K562 (cell line): ENCODE measurements around the gene HTR2C. TPM values are rescaled to one million over a fixed set of nuclear protein-coding genes. Genes with fewer than 3 reads are reported as not detected.

ENCODE experiments used
- ATAC-seq: fragments of 200-7000 bp; cut with Tn5 transposase; 3 replicates; pipeline ENCODE4 v1.9.1; 2020; ENCODE audit warnings: moderate library complexity
- BruUV-seq: library from RNA; stranded (reverse); fragments of 400-500 nt; replicated peaks from 2 replicates; lab custom pipeline; 2021; lab: Mats Ljungman, UMichigan
- CTCF ChIA-PET: fragments of 300-600 bp; formaldehyde crosslinking; extraction: SDS; loops from one replicate; lab custom pipeline; 2021; ENCODE audit warnings: low intra/inter-chr PET ratio; lab: Yijun Ruan, JAX
- POLR2A ChIA-PET: fragments of 300-600, 350-650 bp; sonication (Branson Sonifier 250); formaldehyde crosslinking; extraction: SDS; loops from one replicate; lab custom pipeline; 2021; ENCODE audit warnings: antibody characterized with exemption, inconsistent platforms; lab: Yijun Ruan, JAX
- DNase-seq, 4 experiments: peaks; one replicate each; pipeline versions ENCODE4 v3.0.0 to v3.0.0-alpha.2; 2011 to 2018; ENCODE audit warnings: low spot score in 3 of 4, mixed read lengths in 3 of 4; ENCODE audit errors: extremely low read depth in 1 of 4
- FAIRE-seq: peaks from 2 replicates; lab custom pipeline; 2011; peaks lifted over from hg19 to GRCh38; lab: Jason Lieb, UNC
- H2AFZ ChIP-seq: 2 replicates; pipeline ENCODE4 v1.6.0; 2011; ENCODE audit warnings: low read depth, low read length, control low read depth, inconsistent platforms
- H3K27ac ChIP-seq: fragments of 200-600 bp; 3 replicates; pipeline ENCODE4 v1.8.0; 2011; ENCODE audit warnings: low read depth, mild to moderate bottlenecking, control low read depth, inconsistent platforms, low read length, moderate library complexity, mixed read lengths; ENCODE audit errors: extremely low read depth
- H3K27me3 ChIP-seq, 2 experiments: fragments of 300-600 bp in 1 of 2; 2 replicates in 1 of 2; 3 replicates in 1 of 2; pipeline versions ENCODE4 v1.6.0 to v1.8.0; 2011; ENCODE audit warnings: inconsistent platforms in 2 of 2, low read length in 2 of 2, mild to moderate bottlenecking in 1 of 2, mixed read lengths in 1 of 2, moderate library complexity in 1 of 2; ENCODE audit not compliant: control insufficient read depth in 2 of 2, insufficient read depth in 2 of 2
- H3K36me3 ChIP-seq: fragments of 300-600 bp; 3 replicates; pipeline ENCODE4 v1.8.0; 2011; ENCODE audit warnings: mild to moderate bottlenecking, low read length, inconsistent platforms; ENCODE audit not compliant: control insufficient read depth, insufficient read depth
- H3K4me1 ChIP-seq, 2 experiments: fragments of 200-600 bp in 1 of 2; replicated peaks in 1 of 2; 2 replicates in 1 of 2; 3 replicates in 1 of 2; pipeline versions ENCODE4 v1.5.1 to v1.8.0; 2011; ENCODE audit warnings: inconsistent platforms in 2 of 2, low read length in 2 of 2, mild to moderate bottlenecking in 1 of 2, mixed read lengths in 1 of 2, moderate library complexity in 1 of 2; ENCODE audit not compliant: control insufficient read depth in 2 of 2, insufficient read depth in 2 of 2
- H3K4me2 ChIP-seq: 2 replicates; pipeline ENCODE4 v1.6.1; 2011; ENCODE audit warnings: low read length, control low read depth, inconsistent platforms, mixed read lengths; ENCODE audit not compliant: insufficient read depth
- H3K4me3 ChIP-seq: fragments of 200-600 bp; sonication (generic), shearing (Covaris generic); 2 replicates; pipeline ENCODE4 v1.5.1; 2016; ENCODE audit warnings: control low read depth, inconsistent platforms
- H3K79me2 ChIP-seq: fragments of 200-600 bp; 3 replicates; pipeline ENCODE4 v1.8.0; 2011; ENCODE audit warnings: low read length, inconsistent platforms; ENCODE audit not compliant: control insufficient read depth, insufficient read depth
- H3K9ac ChIP-seq, 2 experiments: 2 replicates each; pipeline versions ENCODE4 v1.6.0 to v1.6.1; 2011; ENCODE audit warnings: low read depth in 2 of 2, low read length in 2 of 2, control low read depth in 1 of 2, inconsistent platforms in 1 of 2, mild to moderate bottlenecking in 1 of 2, mixed read lengths in 1 of 2; ENCODE audit not compliant: insufficient read depth in 1 of 2
- H3K9me1 ChIP-seq: one replicate; pipeline ENCODE4 v1.6.0; 2011; ENCODE audit warnings: inconsistent platforms, mild to moderate bottlenecking, low read length, moderate library complexity; ENCODE audit not compliant: control insufficient read depth, insufficient read depth
- H3K9me3 ChIP-seq: replicated peaks from 2 replicates; pipeline ENCODE4 v1.5.1; 2011; ENCODE audit warnings: low read depth, low read length, inconsistent platforms; ENCODE audit not compliant: control insufficient read depth, insufficient read depth
- H4K20me1 ChIP-seq: replicated peaks from 2 replicates; pipeline ENCODE4 v1.6.1; 2011; ENCODE audit warnings: low read length, inconsistent platforms, mixed read lengths; ENCODE audit not compliant: control insufficient read depth, insufficient read depth
- CXXC5 ChIP-seq: fragments of 250-450 bp; sonication (Bioruptor Pico); IDR thresholded peaks from 2 replicates; pipeline ENCODE4 v1.8.0; 2022; ENCODE audit warnings: inconsistent platforms, mild to moderate bottlenecking, moderate library complexity
- DMBX1 ChIP-seq: fragments of 250-450 bp; sonication (Bioruptor Pico); IDR thresholded peaks from 2 replicates; pipeline ENCODE4 v1.8.0; 2022; ENCODE audit warnings: inconsistent platforms, mild to moderate bottlenecking, moderate library complexity, borderline replicate concordance
- EP400 ChIP-seq: fragments of 450-650 bp; IDR thresholded peaks from 2 replicates; pipeline ENCODE4 v1.6.1; 2017; ENCODE audit warnings: antibody characterized with exemption, mild to moderate bottlenecking, moderate library complexity
- MCM7 ChIP-seq, 2 experiments: fragments of 450-650 bp; IDR thresholded peaks; 2 replicates each; pipeline ENCODE4 v1.6.1; 2016 to 2018
- ZBTB17 ChIP-seq: fragments of 450-650 bp; formaldehyde crosslinking; IDR thresholded peaks from 2 replicates; pipeline ENCODE4 v1.4.0; 2020; ENCODE audit warnings: mild to moderate bottlenecking
- ZNF124 ChIP-seq: sonication (generic); formaldehyde crosslinking; IDR thresholded peaks from 2 replicates; pipeline ENCODE4 v1.8.1; 2022; ENCODE audit warnings: missing genetic modification reagents
- ZNF184 ChIP-seq: sonication (generic); formaldehyde crosslinking; IDR thresholded peaks from 2 replicates; pipeline ENCODE4 v1.5.0; 2020; ENCODE audit warnings: missing genetic modification reagents
- ZNF311 ChIP-seq: fragments of 250-450 bp; sonication (Bioruptor Pico); IDR thresholded peaks from 2 replicates; pipeline ENCODE4 v1.4.0; 2020; ENCODE audit warnings: mild to moderate bottlenecking, moderate library complexity
- ZSCAN29 ChIP-seq: fragments of 450-650 bp; IDR thresholded peaks from 2 replicates; pipeline ENCODE4 v1.6.1; 2017
- WGBS: fragments of 100-300 bp; shearing (Covaris generic); methylation state at CpG from one replicate; pipeline ENCODE4 v1.1.6; 2016; ENCODE audit warnings: low coverage, mixed read lengths; ENCODE audit not compliant: insufficient coverage; ENCODE audit errors: missing lambda C conversion rate; 5-methylcytosine and 5-hydroxymethylcytosine counted together
- in situ Hi-C: fragments of 300-500 bp; cut with MboI; formaldehyde crosslinking; loops from 4 replicates; pipeline ENCODE4 v1.15.0; 2018; ENCODE audit warnings: inconsistent platforms, mixed read lengths
- intact Hi-C: fragments of 100-400 bp; cut with micrococcal nuclease; formaldehyde crosslinking; loops from 2 replicates; pipeline ENCODE4 v1.14.2; 2022
- polyA plus RNA-seq, 8 experiments: library from polyadenylated mRNA; depleted of rRNA in 4 of 8; stranded (reverse) in 5 of 8; unstranded in 3 of 8; fragments of >200 nt; fragmentation: Nextera tagmentation in 2 of 8; fragmentation: Illumina TruSeq in 1 of 8; extraction: Ambion mirVana in 2 of 8; extraction: Trizol in 1 of 8; gene quantifications; 2 replicates each; pipeline versions ENCODE4 v1.2.1 to v1.2.3, GENCODE V29; 2011 to 2014; ENCODE audit warnings: inconsistent platforms in 1 of 8, missing spikeins in 1 of 8
- total RNA-seq, 7 experiments: library from RNA; depleted of rRNA in 6 of 7; stranded (reverse); fragments of >200 nt in 6 of 7; fragmentation: Illumina TruSeq in 2 of 7; extraction: Trizol in 2 of 7; gene quantifications; 2 replicates each; pipeline versions ENCODE4 v1.2.1 to v1.2.3, GENCODE V29; 2011 to 2021; ENCODE audit warnings: low replicate concordance in 1 of 7
- TF ChIP-seq, protein P1 (sequence below): sonication (generic); formaldehyde crosslinking; IDR thresholded peaks from 2 replicates; pipeline ENCODE4 v1.5.0; 2020; ENCODE audit warnings: missing genetic modification reagents
- TF ChIP-seq, protein P2 (sequence below): fragments of 250-450 bp; sonication (Bioruptor Pico); IDR thresholded peaks from 2 replicates; pipeline ENCODE4 v1.8.0; 2021; ENCODE audit warnings: moderate library complexity, mild to moderate bottlenecking, inconsistent platforms
- TF ChIP-seq, protein P3 (sequence below): sonication (generic); formaldehyde crosslinking; IDR thresholded peaks from 2 replicates; pipeline ENCODE4 v1.4.0; 2020; ENCODE audit warnings: mild to moderate bottlenecking, missing genetic modification reagents

HTR2C gene
- total and polyA plus RNA-seq, 9 of the 15 experiments (the other 6 are each of a cell fraction or from before 2014, with no cell fraction given), result 0.04 to 0.22 (median 0.10) TPM

- 3% methylated on average over 12 of the region's 12 CpGs for WGBS
- intact Hi-C loops, result no loop called here
- in situ Hi-C loops, result no loop called here
Observed at GRCh38 chrX:114582264-114582632, 1.6 kb upstream of the HTR2C start.

More at GRCh38 chrX:114582264-114582632, 1.6 kb upstream of the HTR2C start:
- Histone ChIP-seq H3K27ac (no peak overlapping the region), H3K36me3 (no peaks in the 10 kb centered on the region), H3K9ac (no peak overlapping the region), H3K4me3 (no peak overlapping the region), H3K4me2 (no peak overlapping the region), H3K79me2 (no peaks in the 10 kb centered on the region), H3K9me1 (no peaks in the 10 kb centered on the region), H3K4me1 (no peaks in the 10 kb centered on the region; a peak in 1 of 5 replicates), H3K27me3 (peaks cover 9 to 32% of the 10 kb centered on the region in 2 experiments; a peak in 4 of 5 replicates), H4K20me1 (no peaks in the 10 kb centered on the region), H2AFZ (no peak overlapping the region), H3K9me3 (no peaks in the 10 kb centered on the region)
- BruUV-seq, result no TSS peak
- DNase-seq (no peak), ATAC-seq (no peak), FAIRE-seq (no peak)
- ChIA-PET CTCF (no interaction called here), POLR2A (no interaction called here)
- TF ChIP-seq ZSCAN29 (no peak), CXXC5 (CRISPR knock-in tag) (no peak), DMBX1 (no peak), MCM7 (IDR thresholded peaks at IDR 0.05) (no peak), ZNF124 (CRISPR knock-in tag) (no peak), EP400 (no peak), ZNF184 (CRISPR knock-in tag) (no peak), ZBTB17 (CRISPR knock-in tag) (no peak), ZNF311 (CRISPR knock-in tag) (no peak)
- TF ChIP-seq, protein P1, sequence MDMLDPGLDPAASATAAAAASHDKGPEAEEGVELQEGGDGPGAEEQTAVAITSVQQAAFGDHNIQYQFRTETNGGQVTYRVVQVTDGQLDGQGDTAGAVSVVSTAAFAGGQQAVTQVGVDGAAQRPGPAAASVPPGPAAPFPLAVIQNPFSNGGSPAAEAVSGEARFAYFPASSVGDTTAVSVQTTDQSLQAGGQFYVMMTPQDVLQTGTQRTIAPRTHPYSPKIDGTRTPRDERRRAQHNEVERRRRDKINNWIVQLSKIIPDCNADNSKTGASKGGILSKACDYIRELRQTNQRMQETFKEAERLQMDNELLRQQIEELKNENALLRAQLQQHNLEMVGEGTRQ (CRISPR knock-in tag), result no peak
- TF ChIP-seq, protein P2, sequence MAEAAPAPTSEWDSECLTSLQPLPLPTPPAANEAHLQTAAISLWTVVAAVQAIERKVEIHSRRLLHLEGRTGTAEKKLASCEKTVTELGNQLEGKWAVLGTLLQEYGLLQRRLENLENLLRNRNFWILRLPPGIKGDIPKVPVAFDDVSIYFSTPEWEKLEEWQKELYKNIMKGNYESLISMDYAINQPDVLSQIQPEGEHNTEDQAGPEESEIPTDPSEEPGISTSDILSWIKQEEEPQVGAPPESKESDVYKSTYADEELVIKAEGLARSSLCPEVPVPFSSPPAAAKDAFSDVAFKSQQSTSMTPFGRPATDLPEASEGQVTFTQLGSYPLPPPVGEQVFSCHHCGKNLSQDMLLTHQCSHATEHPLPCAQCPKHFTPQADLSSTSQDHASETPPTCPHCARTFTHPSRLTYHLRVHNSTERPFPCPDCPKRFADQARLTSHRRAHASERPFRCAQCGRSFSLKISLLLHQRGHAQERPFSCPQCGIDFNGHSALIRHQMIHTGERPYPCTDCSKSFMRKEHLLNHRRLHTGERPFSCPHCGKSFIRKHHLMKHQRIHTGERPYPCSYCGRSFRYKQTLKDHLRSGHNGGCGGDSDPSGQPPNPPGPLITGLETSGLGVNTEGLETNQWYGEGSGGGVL (CRISPR knock-in tag), result no peak
- TF ChIP-seq, protein P3, sequence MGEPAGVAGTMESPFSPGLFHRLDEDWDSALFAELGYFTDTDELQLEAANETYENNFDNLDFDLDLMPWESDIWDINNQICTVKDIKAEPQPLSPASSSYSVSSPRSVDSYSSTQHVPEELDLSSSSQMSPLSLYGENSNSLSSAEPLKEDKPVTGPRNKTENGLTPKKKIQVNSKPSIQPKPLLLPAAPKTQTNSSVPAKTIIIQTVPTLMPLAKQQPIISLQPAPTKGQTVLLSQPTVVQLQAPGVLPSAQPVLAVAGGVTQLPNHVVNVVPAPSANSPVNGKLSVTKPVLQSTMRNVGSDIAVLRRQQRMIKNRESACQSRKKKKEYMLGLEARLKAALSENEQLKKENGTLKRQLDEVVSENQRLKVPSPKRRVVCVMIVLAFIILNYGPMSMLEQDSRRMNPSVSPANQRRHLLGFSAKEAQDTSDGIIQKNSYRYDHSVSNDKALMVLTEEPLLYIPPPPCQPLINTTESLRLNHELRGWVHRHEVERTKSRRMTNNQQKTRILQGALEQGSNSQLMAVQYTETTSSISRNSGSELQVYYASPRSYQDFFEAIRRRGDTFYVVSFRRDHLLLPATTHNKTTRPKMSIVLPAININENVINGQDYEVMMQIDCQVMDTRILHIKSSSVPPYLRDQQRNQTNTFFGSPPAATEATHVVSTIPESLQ (CRISPR knock-in tag), result no peak
